NCI-H2171 (cell line): ENCODE results near the gene SNTG2.
"Not testable (repeated sequence)": the region's sequence is repeated elsewhere in the genome, so short reads cannot be mapped to it uniquely, and the experiment has no call there.

Source experiments
- DNase-seq: peaks from one replicate; lab custom pipeline; 2025; lab: John Stamatoyannopoulos, UW

Gene SNTG2

DNA sequence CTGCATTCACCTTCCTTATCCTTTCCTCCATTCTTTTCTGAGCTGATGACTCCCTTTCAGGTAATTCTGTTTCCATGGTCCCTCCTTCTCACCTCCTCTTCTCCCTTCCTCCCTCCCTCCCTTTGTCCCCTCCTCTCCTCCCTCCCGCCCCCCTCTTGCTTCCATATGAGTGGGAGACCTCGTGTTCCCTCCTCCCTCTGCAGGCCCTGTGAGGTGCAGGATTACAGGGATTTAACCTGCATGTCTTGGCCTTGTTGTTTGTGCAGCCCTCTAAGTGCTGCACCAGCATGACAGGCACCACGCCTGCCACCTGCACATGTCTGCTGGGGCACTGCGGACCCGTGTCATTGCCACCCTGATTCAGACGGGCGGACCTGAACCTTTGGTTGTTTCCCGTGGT, 103.1 kb downstream of the SNTG2 start:
- no peak for DNase-seq

DNA sequence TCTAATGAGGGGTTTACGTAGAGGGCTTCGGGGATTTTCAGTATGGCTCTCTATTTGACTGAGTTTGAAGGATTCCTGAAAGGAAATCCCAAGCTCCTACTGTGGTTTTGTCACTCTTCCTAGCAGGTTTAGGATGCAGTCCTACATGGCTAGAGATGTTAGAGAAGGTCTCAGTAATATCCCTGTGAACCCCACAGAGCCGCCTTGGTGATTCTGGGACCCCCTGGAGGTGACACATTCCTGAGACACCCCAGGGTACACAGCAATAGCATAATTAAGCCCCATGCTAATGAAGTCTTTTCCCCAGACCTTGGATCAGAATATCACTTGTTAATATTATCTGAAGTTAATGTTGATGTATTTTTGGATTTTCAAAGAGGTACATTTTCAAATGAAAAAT, 103.8 kb downstream of the SNTG2 start:
- DNase-seq = no peak

DNA sequence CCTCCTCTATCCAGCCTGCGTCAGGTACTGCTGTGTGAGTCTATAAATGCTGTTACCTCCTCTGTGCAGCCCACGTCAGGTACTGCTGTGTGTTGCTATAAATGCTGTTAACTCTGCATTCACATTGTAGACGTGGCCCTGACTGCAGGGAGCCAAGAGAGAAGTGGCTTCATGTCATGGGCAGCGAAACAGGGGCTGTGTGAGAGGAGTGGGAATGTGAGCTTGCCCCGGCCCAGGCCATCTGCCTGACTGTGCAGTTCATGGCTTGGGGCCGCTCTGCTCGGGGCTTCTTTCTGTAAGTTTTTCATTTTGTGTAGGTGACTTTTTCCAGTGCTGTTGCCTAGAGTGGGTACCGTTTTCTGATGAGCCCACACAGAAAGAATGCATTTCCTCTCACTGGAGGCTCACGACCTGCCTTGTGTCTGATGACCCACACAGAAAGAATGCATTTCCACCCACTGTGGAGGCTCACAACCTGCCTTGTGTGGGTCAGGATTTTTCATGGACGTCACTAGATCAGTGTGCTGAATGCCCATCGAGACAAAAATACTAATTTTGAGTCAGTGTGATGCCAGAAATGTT, 104.5 kb downstream of the SNTG2 start:
- no peak for DNase-seq

DNA sequence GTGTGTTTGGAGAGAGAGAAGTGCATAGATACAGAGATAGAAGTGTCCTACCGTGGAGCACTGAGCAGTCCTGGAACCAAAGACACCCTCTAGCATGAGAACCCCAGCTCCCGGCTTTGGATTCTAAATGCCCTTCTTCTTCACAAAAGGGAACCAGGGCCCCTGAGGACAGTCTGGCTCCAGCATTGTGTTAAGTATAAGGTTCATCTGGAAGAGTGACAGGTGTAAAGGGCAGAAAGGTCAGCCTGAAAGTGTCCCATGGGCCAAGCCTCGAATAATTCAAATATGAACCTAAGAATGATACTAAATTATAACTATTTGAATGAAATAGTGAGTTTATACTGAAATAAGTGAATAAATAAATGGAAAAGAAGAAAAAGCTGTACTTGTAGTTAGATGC, 109.7 kb downstream of the SNTG2 start:
- no peak for DNase-seq

GRCh38 chr2:1060987-1061386, 110.3 kb downstream of the SNTG2 start:
- no peak for DNase-seq

GRCh38 chr2:1068241-1068640, 117.6 kb downstream of the SNTG2 start:
- no peak for DNase-seq

GRCh38 chr2:1068822-1069221, 118.2 kb downstream of the SNTG2 start:
- DNase-seq = no peak

GRCh38 chr2:1069847-1070246, 119.2 kb downstream of the SNTG2 start:
- no peak for DNase-seq

DNA sequence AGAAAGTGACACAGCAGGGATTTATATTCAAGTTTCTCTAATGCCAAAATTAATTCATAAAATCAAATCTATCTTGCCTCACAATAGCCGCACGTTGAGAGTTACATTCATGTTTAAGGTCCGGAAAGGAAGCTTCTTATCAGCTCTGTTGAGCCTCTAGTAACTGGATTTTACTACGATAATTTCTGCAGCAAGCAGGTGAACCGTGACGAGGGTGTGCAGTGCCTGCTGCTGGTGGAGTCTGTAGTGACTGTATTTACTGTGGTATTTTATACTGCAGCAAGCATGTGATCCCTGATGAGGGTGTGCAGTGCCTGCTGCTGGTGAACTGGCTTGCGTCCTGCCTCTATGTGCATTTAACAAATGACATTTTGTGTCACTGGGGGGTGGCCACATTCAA, 120.0 kb downstream of the SNTG2 start:
- no peak for DNase-seq

DNA sequence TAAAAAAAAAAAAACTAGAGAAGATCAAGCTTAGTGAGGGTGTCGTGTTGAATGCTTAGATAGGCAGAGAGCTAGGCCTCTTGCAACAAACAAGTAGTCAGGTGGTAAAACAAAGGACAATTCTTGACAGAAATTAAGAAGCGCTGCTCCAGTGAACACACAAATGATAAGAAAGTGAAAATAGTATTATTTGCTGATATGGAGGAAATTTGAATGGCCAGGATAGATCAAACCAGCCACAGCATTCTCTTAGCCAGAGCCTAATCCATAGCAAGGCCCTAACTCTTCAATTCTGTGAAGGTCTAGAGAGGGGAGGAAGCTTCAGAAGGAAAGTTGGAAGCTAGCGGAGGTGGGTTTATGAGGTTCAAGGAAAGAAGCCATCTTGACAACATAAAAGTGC, 121.0 kb downstream of the SNTG2 start:
- no peak for DNase-seq

DNA sequence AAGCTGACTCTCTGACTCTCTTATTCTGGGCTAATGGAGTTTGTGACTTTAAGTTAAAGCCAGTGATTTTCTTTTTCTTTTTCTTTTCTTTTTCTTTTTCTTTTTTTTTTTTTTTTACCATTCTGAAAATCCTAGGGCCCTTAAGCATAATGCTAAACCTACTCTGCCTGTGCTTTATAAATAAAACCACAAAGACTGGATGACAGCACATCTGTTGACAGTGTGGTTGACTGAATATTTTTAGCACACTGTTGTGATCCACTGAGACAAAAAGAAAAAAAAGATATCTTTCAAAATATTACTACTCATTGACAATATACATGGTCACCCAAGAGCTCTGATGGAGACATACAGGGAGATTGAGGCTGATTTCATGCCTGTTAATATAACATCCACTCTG, 121.6 kb downstream of the SNTG2 start:
- DNase-seq = no peak

- no peak for DNase-seq
These were observed 127.3 kb downstream of the SNTG2 start for GRCh38 chr2:1077911-1078310.

GRCh38 chr2:1078326-1078725, 127.7 kb downstream of the SNTG2 start:
- no peak for DNase-seq

GRCh38 chr2:1079873-1080799, 129.5 kb downstream of the SNTG2 start:
- no peak for DNase-seq

DNA sequence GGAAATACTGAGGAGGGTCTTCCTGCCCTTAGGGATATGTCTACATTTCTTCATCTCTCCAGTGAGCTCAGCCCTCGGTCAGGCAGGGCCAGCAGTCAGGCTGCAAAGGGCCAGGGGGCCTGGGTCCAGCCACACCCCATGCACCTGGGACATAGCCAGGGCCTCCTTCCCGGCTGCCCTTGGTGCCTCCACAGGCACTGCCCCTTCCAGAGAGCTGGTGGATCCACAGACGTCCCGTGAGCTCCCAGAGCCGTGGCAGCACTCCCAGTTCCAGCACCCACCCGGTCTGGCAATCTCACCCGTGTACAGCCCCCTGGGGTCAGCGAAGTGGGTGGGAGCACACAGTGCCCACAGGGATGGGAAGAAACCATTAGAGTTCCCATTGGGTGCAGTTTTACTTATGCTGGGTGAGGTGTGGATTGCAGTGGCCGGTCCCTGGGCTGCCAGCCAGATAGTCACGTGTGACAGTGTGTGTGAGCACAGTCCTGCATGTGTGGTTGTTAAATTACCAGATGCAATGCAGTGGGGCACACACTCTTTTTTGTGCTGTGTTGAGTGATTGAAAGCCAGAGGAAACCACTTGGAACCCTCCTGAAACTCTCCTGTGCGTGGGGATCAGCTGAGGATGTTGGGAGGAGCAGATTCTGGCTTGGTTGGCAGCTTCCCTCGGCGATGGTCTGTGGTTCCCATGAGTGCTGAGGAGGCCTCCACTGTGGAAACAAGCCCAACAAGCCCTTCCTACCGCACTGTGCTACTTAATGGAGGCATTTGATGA, 131.0 kb downstream of the SNTG2 start:
- no peak for DNase-seq

DNA sequence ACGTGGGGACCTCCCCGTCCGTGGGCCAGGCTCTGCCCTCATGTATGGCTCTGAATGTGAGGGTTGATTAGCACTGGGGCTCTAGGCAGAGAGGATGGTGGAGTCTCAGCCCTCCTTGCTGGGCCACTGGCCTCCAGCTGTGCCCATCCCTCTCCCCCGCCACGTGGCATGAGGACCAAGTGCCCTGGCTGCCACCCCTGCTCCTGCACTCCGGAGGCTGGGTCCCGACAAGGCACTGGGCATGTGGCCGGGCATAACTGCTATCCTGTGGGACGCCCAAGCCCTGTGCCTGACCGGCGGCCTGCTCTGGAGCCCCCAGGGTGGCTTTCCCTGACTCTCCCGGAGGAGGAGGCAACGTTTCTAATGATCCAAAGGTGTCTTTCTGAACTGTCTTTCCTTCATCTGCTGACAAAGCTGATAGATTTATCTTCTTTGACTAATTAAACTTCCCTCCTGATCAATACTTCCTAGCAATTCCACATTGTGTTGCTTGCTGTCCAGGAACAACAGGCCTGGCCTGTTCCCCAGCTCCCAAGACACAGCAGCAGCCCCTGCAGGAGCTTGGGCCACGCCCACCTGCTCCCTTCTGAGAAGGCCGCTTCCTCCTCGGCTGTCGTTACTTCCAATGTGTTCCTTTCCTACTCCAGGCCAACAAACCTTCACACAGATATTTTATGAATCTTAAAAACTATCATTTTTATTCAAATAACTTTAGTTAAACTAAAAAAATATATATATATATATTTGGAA, 132.0 kb downstream of the SNTG2 start:
- no peak for DNase-seq

DNA sequence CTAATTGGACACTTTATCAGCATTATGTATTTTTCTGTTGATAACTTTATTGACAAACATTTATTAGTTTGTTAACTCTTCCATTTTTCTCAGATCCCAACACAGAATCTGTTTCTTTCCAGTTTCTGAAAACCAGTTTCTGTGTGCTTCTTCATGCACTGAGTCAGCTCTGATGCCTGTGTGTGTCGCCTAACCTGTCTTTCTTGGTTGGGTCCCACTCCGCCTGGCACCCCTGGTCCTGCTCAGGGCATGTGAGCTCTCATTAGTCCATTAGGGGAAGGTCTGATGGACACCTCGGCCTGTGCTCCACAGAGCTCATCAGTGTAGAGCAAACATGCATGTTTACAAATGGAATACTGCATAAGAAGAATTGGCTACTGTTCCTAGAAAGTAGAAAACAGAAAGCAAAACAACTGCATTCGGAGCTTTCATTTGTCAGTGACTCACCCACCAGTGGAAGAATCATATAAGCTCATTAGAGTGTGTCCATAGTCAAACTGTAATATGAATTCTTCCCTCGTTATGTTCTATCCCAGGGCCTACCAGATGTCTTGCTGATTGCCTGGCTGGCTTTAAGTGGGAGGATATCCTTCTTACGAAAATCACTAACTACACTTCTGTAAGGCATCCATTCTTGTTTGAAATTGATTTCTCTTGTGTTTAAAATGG, 137.7 kb downstream of the SNTG2 start:
- DNase-seq = no peak

DNA sequence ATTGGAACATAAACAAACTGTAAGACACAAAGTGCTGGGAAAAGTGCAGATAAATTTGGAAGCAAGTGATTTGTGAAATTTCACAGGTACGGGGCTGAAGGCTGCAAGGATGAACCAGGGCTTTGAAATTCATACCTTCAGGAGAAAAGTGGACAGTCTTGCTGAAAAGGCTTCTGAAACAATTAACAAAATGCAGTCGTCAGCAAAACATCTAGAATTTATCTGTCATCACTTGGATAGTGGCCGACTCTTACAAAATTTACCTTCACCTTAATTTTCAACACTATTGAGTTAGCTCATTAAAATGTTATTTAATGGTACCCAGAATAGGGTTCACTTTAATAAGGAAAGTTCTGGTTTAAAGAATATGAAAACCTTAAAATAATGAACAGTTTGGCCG, 138.3 kb downstream of the SNTG2 start:
- no peak for DNase-seq

- no peak for DNase-seq
These were observed 141.4 kb downstream of the SNTG2 start for GRCh38 chr2:1091895-1092585.

- not testable (repeated sequence) for DNase-seq
These were observed 143.0 kb downstream of the SNTG2 start for GRCh38 chr2:1093668-1094067.

- no peak for DNase-seq
These were observed 146.5 kb downstream of the SNTG2 start for GRCh38 chr2:1097101-1097500.
